ENCODE measurements around the gene FAM118A.

Gene FAM118A

DNA sequence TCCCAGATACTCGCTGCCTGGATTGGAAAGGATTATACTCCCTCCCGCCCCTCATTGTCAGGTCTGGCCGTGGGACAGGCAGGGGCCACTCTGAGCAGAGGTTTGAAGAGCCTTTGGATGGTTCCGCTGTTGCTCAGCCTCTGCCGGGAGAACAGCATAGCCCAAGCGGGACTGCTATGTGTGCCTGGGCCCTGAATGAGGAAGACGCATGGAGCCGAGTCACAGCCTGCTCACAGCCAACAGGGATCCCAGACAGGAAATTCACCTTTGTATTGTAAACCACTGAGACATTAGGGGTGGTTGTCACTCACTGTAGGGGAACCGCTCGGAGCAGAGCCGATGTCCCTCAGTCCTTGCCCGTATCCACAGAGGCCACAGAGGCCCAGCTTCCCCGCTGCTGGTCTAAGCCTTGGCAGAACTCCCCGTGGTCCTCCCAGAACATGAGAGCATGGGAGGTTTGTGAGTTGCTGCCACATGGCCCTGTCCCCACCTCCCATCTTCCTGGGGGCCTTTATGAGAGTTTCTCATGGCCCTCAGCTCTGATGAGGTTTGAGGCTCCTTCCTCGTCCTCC is 10.7 kb upstream of the FAM118A start:
- H3K79me2 ChIP-seq (ENCODE audit: insufficient read depth, low read length), result no peaks in the 10 kb centered on the region
- no peak overlapping the region for H3K27ac ChIP-seq (ENCODE audit: low read depth, low read length, poor library complexity, severe bottlenecking)
- no peak overlapping the region for H3K4me3 ChIP-seq (ENCODE audit: low read depth, low read length, poor library complexity, severe bottlenecking)
- H3K9me2 ChIP-seq (ENCODE audit: low read depth, low read length), result no peaks in the 10 kb centered on the region
- peaks cover 3% of the 10 kb centered on the region for H3K4me1 ChIP-seq (ENCODE audit: insufficient read depth, low read length, severe bottlenecking)
- no peak overlapping the region for H3K9ac ChIP-seq (ENCODE audit: low read length)
- no peaks in the 10 kb centered on the region for H3K36me3 ChIP-seq (ENCODE audit: insufficient read depth, low read length)
- no peaks in the 10 kb centered on the region for H3F3A ChIP-seq (ENCODE audit: insufficient read depth, low read length)
- no peak overlapping the region for H2AFZ ChIP-seq (ENCODE audit: low read length)
- H3K27me3 ChIP-seq (ENCODE audit: insufficient read depth, low read length), result 0 out of 2 replicates have a peak, but pooled peaks cover 20% of the 10 kb centered on the region
- no peaks in the 10 kb centered on the region for H4K20me1 ChIP-seq (ENCODE audit: insufficient read depth, low read length)
- no peak for TF ChIP-seq EZH2 (IDR thresholded peaks at IDR 0.05; ENCODE audit: borderline replicate concordance, low read length)
- TF ChIP-seq, protein P1, sequence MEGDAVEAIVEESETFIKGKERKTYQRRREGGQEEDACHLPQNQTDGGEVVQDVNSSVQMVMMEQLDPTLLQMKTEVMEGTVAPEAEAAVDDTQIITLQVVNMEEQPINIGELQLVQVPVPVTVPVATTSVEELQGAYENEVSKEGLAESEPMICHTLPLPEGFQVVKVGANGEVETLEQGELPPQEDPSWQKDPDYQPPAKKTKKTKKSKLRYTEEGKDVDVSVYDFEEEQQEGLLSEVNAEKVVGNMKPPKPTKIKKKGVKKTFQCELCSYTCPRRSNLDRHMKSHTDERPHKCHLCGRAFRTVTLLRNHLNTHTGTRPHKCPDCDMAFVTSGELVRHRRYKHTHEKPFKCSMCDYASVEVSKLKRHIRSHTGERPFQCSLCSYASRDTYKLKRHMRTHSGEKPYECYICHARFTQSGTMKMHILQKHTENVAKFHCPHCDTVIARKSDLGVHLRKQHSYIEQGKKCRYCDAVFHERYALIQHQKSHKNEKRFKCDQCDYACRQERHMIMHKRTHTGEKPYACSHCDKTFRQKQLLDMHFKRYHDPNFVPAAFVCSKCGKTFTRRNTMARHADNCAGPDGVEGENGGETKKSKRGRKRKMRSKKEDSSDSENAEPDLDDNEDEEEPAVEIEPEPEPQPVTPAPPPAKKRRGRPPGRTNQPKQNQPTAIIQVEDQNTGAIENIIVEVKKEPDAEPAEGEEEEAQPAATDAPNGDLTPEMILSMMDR (IDR thresholded peaks at IDR 0.05; ENCODE audit: low read length), result no peak
- no peaks in the 10 kb centered on the region for H3K9me3 ChIP-seq (ENCODE audit: low read length)
- H3K4me2 ChIP-seq (ENCODE audit: low read length), result no peak overlapping the region

DNA sequence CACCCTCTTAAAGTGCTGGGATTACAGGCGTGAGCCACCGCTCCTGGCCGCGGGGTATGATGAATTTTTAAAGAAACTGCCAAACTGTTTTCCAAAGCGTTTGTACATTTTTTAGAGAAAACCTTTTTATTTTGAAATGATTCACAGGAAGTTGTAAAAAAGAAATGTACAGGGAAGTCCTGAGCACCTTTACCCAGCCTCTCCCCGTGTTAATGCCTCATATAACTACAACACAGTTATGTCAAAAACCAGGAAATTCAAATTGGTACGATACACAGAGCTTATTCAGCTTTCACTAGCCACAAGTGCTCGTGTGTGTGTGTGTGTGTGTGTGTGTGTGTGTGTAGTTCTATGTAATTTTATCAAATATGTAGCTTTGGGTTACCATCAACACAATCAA is 7.0 kb upstream of the FAM118A start:
- 0 out of 2 replicates have a peak, but pooled peaks cover 20% of the 10 kb centered on the region for H3K27me3 ChIP-seq (ENCODE audit: insufficient read depth, low read length)
- H4K20me1 ChIP-seq (ENCODE audit: insufficient read depth, low read length), result no peaks in the 10 kb centered on the region
- TF ChIP-seq, protein P1 (IDR thresholded peaks at IDR 0.05; ENCODE audit: low read length), result no peak
- no peak for TF ChIP-seq EZH2 (IDR thresholded peaks at IDR 0.05; ENCODE audit: borderline replicate concordance, low read length)
- H3K9me2 ChIP-seq (ENCODE audit: low read depth, low read length), result no peaks in the 10 kb centered on the region
- H3K4me2 ChIP-seq (ENCODE audit: low read length), result no peak overlapping the region
- no peaks in the 10 kb centered on the region for H3K79me2 ChIP-seq (ENCODE audit: insufficient read depth, low read length)
- H3F3A ChIP-seq (ENCODE audit: insufficient read depth, low read length), result no peaks in the 10 kb centered on the region
- no peaks in the 10 kb centered on the region for H3K4me1 ChIP-seq (ENCODE audit: insufficient read depth, low read length, severe bottlenecking)
- H3K9ac ChIP-seq (ENCODE audit: low read length), result no peak overlapping the region
- no peaks in the 10 kb centered on the region for H3K9me3 ChIP-seq (ENCODE audit: low read length)
- no peaks in the 10 kb centered on the region for H3K36me3 ChIP-seq (ENCODE audit: insufficient read depth, low read length)
- H2AFZ ChIP-seq (ENCODE audit: low read length), result no peak overlapping the region
- H3K27ac ChIP-seq (ENCODE audit: low read depth, low read length, poor library complexity, severe bottlenecking), result no peak overlapping the region
- H3K4me3 ChIP-seq (ENCODE audit: low read depth, low read length, poor library complexity, severe bottlenecking), result no peak overlapping the region

DNA sequence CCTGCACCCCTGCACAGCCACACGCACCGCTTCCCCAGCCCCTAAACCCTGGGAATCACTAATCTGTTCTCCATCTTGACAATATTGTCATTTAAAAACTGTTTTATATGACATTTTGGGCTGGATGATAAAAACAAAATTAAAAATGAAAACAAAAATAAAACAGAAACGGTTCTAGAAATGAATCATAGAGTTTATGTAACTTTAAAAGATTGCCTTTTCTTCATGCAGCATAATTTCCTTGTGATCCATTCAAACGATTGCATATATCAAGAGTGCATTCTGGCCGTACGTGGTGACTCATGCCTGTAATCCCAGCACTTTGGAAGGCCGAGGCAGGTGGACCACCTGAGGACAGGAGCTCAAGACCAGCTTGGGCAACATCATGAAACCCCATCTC is 6.6 kb upstream of the FAM118A start:
- H3K36me3 ChIP-seq (ENCODE audit: insufficient read depth, low read length), result no peaks in the 10 kb centered on the region
- no peaks in the 10 kb centered on the region for H3K9me3 ChIP-seq (ENCODE audit: low read length)
- no peak overlapping the region for H3K4me3 ChIP-seq (ENCODE audit: low read depth, low read length, poor library complexity, severe bottlenecking)
- no peak overlapping the region for H3K9ac ChIP-seq (ENCODE audit: low read length)
- no peaks in the 10 kb centered on the region for H3F3A ChIP-seq (ENCODE audit: insufficient read depth, low read length)
- 0 out of 2 replicates have a peak, but pooled peaks cover 20% of the 10 kb centered on the region for H3K27me3 ChIP-seq (ENCODE audit: insufficient read depth, low read length)
- no peaks in the 10 kb centered on the region for H3K79me2 ChIP-seq (ENCODE audit: insufficient read depth, low read length)
- no peaks in the 10 kb centered on the region for H3K9me2 ChIP-seq (ENCODE audit: low read depth, low read length)
- no peaks in the 10 kb centered on the region for H4K20me1 ChIP-seq (ENCODE audit: insufficient read depth, low read length)
- no peak for TF ChIP-seq EZH2 (IDR thresholded peaks at IDR 0.05; ENCODE audit: borderline replicate concordance, low read length)
- no peak overlapping the region for H2AFZ ChIP-seq (ENCODE audit: low read length)
- H3K27ac ChIP-seq (ENCODE audit: low read depth, low read length, poor library complexity, severe bottlenecking), result no peak overlapping the region
- H3K4me2 ChIP-seq (ENCODE audit: low read length), result no peak overlapping the region
- no peaks in the 10 kb centered on the region for H3K4me1 ChIP-seq (ENCODE audit: insufficient read depth, low read length, severe bottlenecking)

DNA sequence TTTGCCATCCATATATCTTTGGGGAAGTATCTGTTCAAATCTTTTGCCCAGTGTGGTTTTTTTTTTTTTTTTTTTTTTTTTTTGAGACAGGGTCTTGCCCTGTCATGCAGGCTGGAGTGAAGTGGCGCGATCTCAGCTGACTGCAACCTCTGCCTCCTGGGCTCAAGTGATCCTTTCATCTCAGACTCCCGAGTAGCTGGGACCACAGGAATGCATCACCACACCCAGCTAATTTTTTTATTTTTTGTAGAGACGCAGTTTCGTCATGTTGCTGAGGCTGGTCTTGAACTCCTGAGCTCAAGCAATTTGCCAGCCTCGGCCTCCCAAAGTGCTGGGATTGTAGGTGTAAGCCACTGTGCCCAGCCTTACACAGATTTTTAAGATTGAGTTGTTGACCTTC is 4.8 kb upstream of the FAM118A start:
- no peaks in the 10 kb centered on the region for H3K36me3 ChIP-seq (ENCODE audit: insufficient read depth, low read length)
- no peak overlapping the region for H3K4me2 ChIP-seq (ENCODE audit: low read length)
- H3K27ac ChIP-seq (ENCODE audit: low read depth, low read length, poor library complexity, severe bottlenecking), result no peak overlapping the region
- no peaks in the 10 kb centered on the region for H3F3A ChIP-seq (ENCODE audit: insufficient read depth, low read length)
- no peaks in the 10 kb centered on the region for H3K79me2 ChIP-seq (ENCODE audit: insufficient read depth, low read length)
- no peak overlapping the region for H3K9ac ChIP-seq (ENCODE audit: low read length)
- TF ChIP-seq, protein P1 (IDR thresholded peaks at IDR 0.05; ENCODE audit: low read length), result no peak
- no peak for TF ChIP-seq EZH2 (IDR thresholded peaks at IDR 0.05; ENCODE audit: borderline replicate concordance, low read length)
- no peaks in the 10 kb centered on the region for H4K20me1 ChIP-seq (ENCODE audit: insufficient read depth, low read length)
- no peak overlapping the region for H2AFZ ChIP-seq (ENCODE audit: low read length)
- H3K9me2 ChIP-seq (ENCODE audit: low read depth, low read length), result no peaks in the 10 kb centered on the region
- H3K4me1 ChIP-seq (ENCODE audit: insufficient read depth, low read length, severe bottlenecking), result peaks cover 11% of the 10 kb centered on the region
- 0 out of 2 replicates have a peak, but pooled peaks cover 5% of the 10 kb centered on the region for H3K27me3 ChIP-seq (ENCODE audit: insufficient read depth, low read length)
- H3K9me3 ChIP-seq (ENCODE audit: low read length), result no peaks in the 10 kb centered on the region
- H3K4me3 ChIP-seq (ENCODE audit: low read depth, low read length, poor library complexity, severe bottlenecking), result no peak overlapping the region
